H1 (cell line): Measurements from ENCODE around the gene NOS1AP.

Source experiments
- CHD2 ChIP-seq: IDR thresholded peaks from 2 replicates; pipeline ENCODE4 v1.6.1; 2012; ENCODE audit warnings: low read length, improper control_type of control experiment
- CREB1 ChIP-seq: IDR thresholded peaks from 2 replicates; pipeline ENCODE4 v1.6.1; 2012; ENCODE audit warnings: inconsistent platforms
- CTCF ChIP-seq, 3 experiments: IDR thresholded peaks; 1 replicate in 2 of 3; 2 replicates in 1 of 3; pipeline versions ENCODE4 v1.5.1 to v1.6.1; 2011; ENCODE audit warnings: low read length in 3 of 3, mild to moderate bottlenecking in 3 of 3, inconsistent platforms in 2 of 3, low read depth in 1 of 3, moderate library complexity in 1 of 3; ENCODE audit not compliant: insufficient read depth in 1 of 3; ENCODE audit errors: control extremely low read depth in 1 of 3
- EZH2 ChIP-seq: fragments of 200-600 bp; sonication (generic); IDR thresholded peaks from 2 replicates; pipeline ENCODE4 v1.7.1; 2012; ENCODE audit warnings: low read depth, mild to moderate bottlenecking, moderate library complexity, low read length, inconsistent platforms; ENCODE audit not compliant: severe bottlenecking
- FOSL1 ChIP-seq: IDR thresholded peaks from 2 replicates; pipeline ENCODE4 v1.6.1; 2011; ENCODE audit warnings: mild to moderate bottlenecking, low read depth, low read length, moderate library complexity; ENCODE audit not compliant: insufficient read depth
- HDAC6 ChIP-seq: IDR thresholded peaks from one replicate; pipeline ENCODE4 v1.7.1; 2012; ENCODE audit warnings: low read depth, mild to moderate bottlenecking, inconsistent platforms, low read length, moderate library complexity
- JUN ChIP-seq: IDR thresholded peaks from 2 replicates; pipeline ENCODE4 v1.6.1; 2011; ENCODE audit warnings: low read depth, mild to moderate bottlenecking, improper control_type of control experiment, low read length
- POLR2AphosphoS5 ChIP-seq: IDR thresholded peaks from 2 replicates; pipeline ENCODE4 v1.6.1; 2011; ENCODE audit warnings: low read depth, low read length
- TAF1 ChIP-seq: IDR thresholded peaks from 2 replicates; pipeline ENCODE4 v1.6.1; 2011; ENCODE audit warnings: mild to moderate bottlenecking, low read depth, low read length
- TCF12 ChIP-seq: IDR thresholded peaks from 2 replicates; pipeline ENCODE4 v1.6.1; 2011; ENCODE audit warnings: low read depth, mild to moderate bottlenecking, low read length
- TEAD4 ChIP-seq: IDR thresholded peaks from 2 replicates; pipeline ENCODE4 v1.6.1; 2012; ENCODE audit warnings: low read depth, low read length, inconsistent platforms, mixed read lengths

GRCh38 chr1:162153374-162153773 lies 83.9 kb downstream of the NOS1AP start:
- TF ChIP-seq JUN (no peak), TEAD4 (no peak), TAF1 (no peak), TCF12 (no peak), FOSL1 (no peak), HDAC6 (no peak), EZH2 (no peak), CREB1 (no peak), CHD2 (no peak), CTCF (IDR thresholded peaks at IDR 0.05; ENCODE audit: control extremely low read depth in 1 of 3, insufficient read depth in 1 of 3, low read depth in 1 of 3, low read length in 3 of 3) (no peak), POLR2AphosphoS5 (no peak)
